Liver (tissue), 9 donors: ENCODE data around the gene TRIM29. TPM values are rescaled to one million over a fixed set of nuclear protein-coding genes. Genes with fewer than 3 reads are reported as not detected.

Experiments used
- DNase-seq: peaks from one replicate; pipeline ENCODE4 v3.0.0-alpha.2; 2017; ENCODE audit warnings: low spot score
- H3K27ac ChIP-seq, 2 donors: one replicate each; pipeline ENCODE4 v1.7.0; 2013; ENCODE audit warnings: inconsistent platforms in 2 of 2, low read length in 2 of 2, control low read depth in 1 of 2, low read depth in 1 of 2, mild to moderate bottlenecking in 1 of 2
- H3K27me3 ChIP-seq, 4 donors: one replicate each; pipeline versions ENCODE4 v1.6.1 to v1.7.0; 2013; ENCODE audit warnings: low read length in 3 of 4, inconsistent platforms in 1 of 4, mild to moderate bottlenecking in 1 of 4, moderate library complexity in 1 of 4; ENCODE audit not compliant: control insufficient read depth in 4 of 4, insufficient read depth in 4 of 4
- H3K36me3 ChIP-seq, 4 donors: one replicate each; pipeline versions ENCODE4 v1.6.1 to v1.7.0; 2013; ENCODE audit warnings: low read length in 3 of 4, mild to moderate bottlenecking in 3 of 4, low read depth in 1 of 4, moderate library complexity in 1 of 4; ENCODE audit not compliant: control insufficient read depth in 4 of 4, insufficient read depth in 3 of 4
- H3K4me1 ChIP-seq, 4 donors: one replicate each; pipeline versions ENCODE4 v1.6.1 to v1.7.0; 2013; ENCODE audit warnings: low read length in 3 of 4, mild to moderate bottlenecking in 3 of 4, moderate library complexity in 1 of 4; ENCODE audit not compliant: control insufficient read depth in 4 of 4, insufficient read depth in 4 of 4
- H3K4me3 ChIP-seq, 3 donors: one replicate each; pipeline versions ENCODE4 v1.6.1 to v1.7.0; 2013; ENCODE audit warnings: low read length in 3 of 3, control low read depth in 1 of 3, low read depth in 1 of 3, mild to moderate bottlenecking in 1 of 3
- H3K9ac ChIP-seq, 2 donors: one replicate each; pipeline ENCODE4 v1.7.0; 2013; ENCODE audit warnings: low read length in 2 of 2, mild to moderate bottlenecking in 2 of 2, moderate library complexity in 2 of 2, control low read depth in 1 of 2, low read depth in 1 of 2
- H3K9me3 ChIP-seq, 4 donors: one replicate each; pipeline versions ENCODE4 v1.6.1 to v1.7.0; 2013; ENCODE audit warnings: low read length in 3 of 4; ENCODE audit not compliant: control insufficient read depth in 4 of 4
- EGR1 ChIP-seq, 2 donors: IDR thresholded peaks; 2 replicates each; pipeline ENCODE4 v1.6.1; 2016 to 2018; ENCODE audit warnings: antibody characterized with exemption in 2 of 2, low read depth in 2 of 2
- FOXA2 ChIP-seq: IDR thresholded peaks from 2 replicates; pipeline ENCODE4 v1.6.1; 2016; ENCODE audit warnings: antibody characterized with exemption
- GABPA ChIP-seq, 2 donors: IDR thresholded peaks in 1 of 2; conservative IDR thresholded peaks in 1 of 2; 2 replicates each; pipeline ENCODE4 v1.6.1; 2016; ENCODE audit warnings: antibody characterized with exemption in 2 of 2, mild to moderate bottlenecking in 1 of 2, moderate library complexity in 1 of 2
- JUND ChIP-seq, 2 donors: IDR thresholded peaks; 2 replicates each; pipeline ENCODE4 v1.6.1; 2016; ENCODE audit warnings: antibody characterized with exemption in 2 of 2
- NR2F2 ChIP-seq: IDR thresholded peaks from 2 replicates; pipeline ENCODE4 v1.6.1; 2016; ENCODE audit warnings: antibody characterized with exemption
- RXRA ChIP-seq, 2 donors: IDR thresholded peaks; 2 replicates each; pipeline ENCODE4 v1.6.1; 2017 to 2018; ENCODE audit warnings: antibody characterized with exemption in 2 of 2, mild to moderate bottlenecking in 1 of 2
- SP1 ChIP-seq: IDR thresholded peaks from 2 replicates; pipeline ENCODE4 v1.6.1; 2018; ENCODE audit warnings: antibody characterized with exemption, mild to moderate bottlenecking
- TAF1 ChIP-seq: conservative IDR thresholded peaks from 2 replicates; pipeline ENCODE4 v1.6.1; 2016; ENCODE audit warnings: antibody characterized with exemption, mild to moderate bottlenecking
- WGBS: extraction: QIAGEN DNeasy Blood & Tissue Kit; methylation state at CpG from one replicate; pipeline ENCODE4 v1.1.7; 2013; 5-methylcytosine and 5-hydroxymethylcytosine counted together
- polyA plus RNA-seq, 2 donors: library from polyadenylated mRNA; stranded (reverse) in 1 of 2; unstranded in 1 of 2; fragments of 200-250 nt in 1 of 2; fragments of >200 nt in 1 of 2; fragmentation: Nextera tagmentation in 1 of 2; extraction: Ambion mirVana in 1 of 2; gene quantifications; one replicate each; pipeline versions ENCODE4 v1.2.1 to v1.2.3, GENCODE V29; 2013 to 2015
- total RNA-seq, 2 donors: library from RNA; depleted of rRNA; stranded (reverse); fragments of >200 nt; gene quantifications; one replicate each; pipeline ENCODE4 v1.2.3, GENCODE V29; 2014
- TF ChIP-seq, protein P1 (sequence below): fragments of 150-350 bp; IDR thresholded peaks from 2 replicates; pipeline ENCODE4 v1.5.1; 2017; ENCODE audit warnings: improper control_type of control experiment, low read depth, low read length; ENCODE audit not compliant: missing input control
- TF ChIP-seq, protein P2 (sequence below): IDR thresholded peaks from 2 replicates; pipeline ENCODE4 v1.6.1; 2016; ENCODE audit warnings: antibody characterized with exemption
- TF ChIP-seq, protein P3 (sequence below): IDR thresholded peaks from 2 replicates; pipeline ENCODE4 v1.6.1; 2016; ENCODE audit warnings: antibody characterized with exemption, mild to moderate bottlenecking
- donor health status: healthy.
- donor health status: healthy.
- donor health status: healthy.
- donor health status: healthy.
- donor health status: healthy.

TRIM29 gene
- total and polyA plus RNA-seq, 4 donors: 0.22 to 0.89 (median 0.35) TPM

DNA sequence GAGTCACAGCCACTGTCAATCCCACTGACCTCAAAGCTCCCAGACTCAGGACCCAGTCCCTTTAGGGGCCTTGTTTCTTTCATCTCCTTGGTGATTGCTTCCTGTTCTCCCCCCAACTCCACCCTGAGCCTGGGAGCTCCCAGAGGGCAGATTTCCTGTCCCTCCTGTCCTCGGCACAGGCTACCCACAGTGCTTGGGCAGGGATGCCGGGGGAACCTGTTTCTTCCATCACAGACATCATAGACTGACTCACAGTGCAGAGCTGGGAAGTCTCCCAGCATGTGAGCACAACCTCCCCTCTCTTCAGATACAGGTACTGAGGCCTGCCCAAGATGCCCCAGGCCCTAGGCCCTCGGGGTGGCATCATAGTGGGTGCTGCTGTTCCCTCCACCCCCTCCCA, 16.6 kb downstream of the TRIM29 start:
- no peak overlapping the region for H3K9ac ChIP-seq
- H3K9me3 ChIP-seq: no peaks in the 10 kb centered on the region
- DNase-seq: no peak
- no peaks in the 10 kb centered on the region for H3K27me3 ChIP-seq
- no peak overlapping the region for H3K4me3 ChIP-seq
- H3K4me1 ChIP-seq: no peaks in the 10 kb centered on the region
- H3K27ac ChIP-seq: no peak overlapping the region
- no peaks in the 10 kb centered on the region for H3K36me3 ChIP-seq
- WGBS: 70% methylated on average over 3 of the region's 3 CpGs
- TF ChIP-seq, protein P1, sequence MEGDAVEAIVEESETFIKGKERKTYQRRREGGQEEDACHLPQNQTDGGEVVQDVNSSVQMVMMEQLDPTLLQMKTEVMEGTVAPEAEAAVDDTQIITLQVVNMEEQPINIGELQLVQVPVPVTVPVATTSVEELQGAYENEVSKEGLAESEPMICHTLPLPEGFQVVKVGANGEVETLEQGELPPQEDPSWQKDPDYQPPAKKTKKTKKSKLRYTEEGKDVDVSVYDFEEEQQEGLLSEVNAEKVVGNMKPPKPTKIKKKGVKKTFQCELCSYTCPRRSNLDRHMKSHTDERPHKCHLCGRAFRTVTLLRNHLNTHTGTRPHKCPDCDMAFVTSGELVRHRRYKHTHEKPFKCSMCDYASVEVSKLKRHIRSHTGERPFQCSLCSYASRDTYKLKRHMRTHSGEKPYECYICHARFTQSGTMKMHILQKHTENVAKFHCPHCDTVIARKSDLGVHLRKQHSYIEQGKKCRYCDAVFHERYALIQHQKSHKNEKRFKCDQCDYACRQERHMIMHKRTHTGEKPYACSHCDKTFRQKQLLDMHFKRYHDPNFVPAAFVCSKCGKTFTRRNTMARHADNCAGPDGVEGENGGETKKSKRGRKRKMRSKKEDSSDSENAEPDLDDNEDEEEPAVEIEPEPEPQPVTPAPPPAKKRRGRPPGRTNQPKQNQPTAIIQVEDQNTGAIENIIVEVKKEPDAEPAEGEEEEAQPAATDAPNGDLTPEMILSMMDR: no peak
- TF ChIP-seq JUND (IDR thresholded peaks at IDR 0.05) (no peak), EGR1 (IDR thresholded peaks at IDR 0.05; ENCODE audit: low read depth in 2 of 2) (no peak), SP1 (no peak), FOXA2 (no peak), TAF1 (no peak), NR2F2 (no peak), RXRA (IDR thresholded peaks at IDR 0.05) (no peak), GABPA (IDR thresholded peaks at IDR 0.05 in 1 of 2, conservative IDR thresholded peaks at IDR 0.05 in 1 of 2) (no peak)
- TF ChIP-seq, protein P2, sequence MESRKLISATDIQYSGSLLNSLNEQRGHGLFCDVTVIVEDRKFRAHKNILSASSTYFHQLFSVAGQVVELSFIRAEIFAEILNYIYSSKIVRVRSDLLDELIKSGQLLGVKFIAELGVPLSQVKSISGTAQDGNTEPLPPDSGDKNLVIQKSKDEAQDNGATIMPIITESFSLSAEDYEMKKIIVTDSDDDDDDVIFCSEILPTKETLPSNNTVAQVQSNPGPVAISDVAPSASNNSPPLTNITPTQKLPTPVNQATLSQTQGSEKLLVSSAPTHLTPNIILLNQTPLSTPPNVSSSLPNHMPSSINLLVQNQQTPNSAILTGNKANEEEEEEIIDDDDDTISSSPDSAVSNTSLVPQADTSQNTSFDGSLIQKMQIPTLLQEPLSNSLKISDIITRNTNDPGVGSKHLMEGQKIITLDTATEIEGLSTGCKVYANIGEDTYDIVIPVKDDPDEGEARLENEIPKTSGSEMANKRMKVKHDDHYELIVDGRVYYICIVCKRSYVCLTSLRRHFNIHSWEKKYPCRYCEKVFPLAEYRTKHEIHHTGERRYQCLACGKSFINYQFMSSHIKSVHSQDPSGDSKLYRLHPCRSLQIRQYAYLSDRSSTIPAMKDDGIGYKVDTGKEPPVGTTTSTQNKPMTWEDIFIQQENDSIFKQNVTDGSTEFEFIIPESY: no peak

DNA sequence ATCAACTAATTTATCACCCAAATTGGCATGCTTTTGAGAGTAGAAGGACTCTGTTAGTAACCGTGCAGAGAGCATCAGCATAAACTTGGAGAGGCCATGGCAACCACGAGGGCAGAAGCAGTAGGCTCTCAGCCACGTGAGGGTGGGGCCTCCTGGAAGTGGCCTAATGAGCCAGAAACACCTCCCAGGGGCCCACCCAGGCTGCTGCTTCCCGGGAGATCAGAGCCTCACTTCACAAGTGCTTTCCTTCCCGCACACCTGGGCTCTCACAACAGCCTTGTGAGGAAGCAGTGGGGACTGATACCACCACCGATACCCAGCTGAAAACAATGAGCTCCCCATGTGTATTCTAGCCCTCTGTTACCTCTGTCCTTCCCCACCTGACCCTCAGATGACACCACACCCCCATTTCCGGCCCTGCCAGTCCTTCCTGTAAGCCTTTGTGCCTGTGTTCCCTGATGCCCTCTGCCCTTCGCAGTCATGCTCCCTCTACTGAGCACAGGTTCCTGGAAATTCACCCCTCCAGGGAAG, 17.0 kb downstream of the TRIM29 start:
- Histone ChIP-seq H3K9me3 (no peaks in the 10 kb centered on the region), H3K27ac (no peak overlapping the region), H3K9ac (no peak overlapping the region), H3K36me3 (no peaks in the 10 kb centered on the region), H3K4me1 (no peaks in the 10 kb centered on the region), H3K4me3 (no peak overlapping the region), H3K27me3 (no peaks in the 10 kb centered on the region)
- 81% methylated on average over 8 of the region's 8 CpGs for WGBS
- TF ChIP-seq, protein P3, sequence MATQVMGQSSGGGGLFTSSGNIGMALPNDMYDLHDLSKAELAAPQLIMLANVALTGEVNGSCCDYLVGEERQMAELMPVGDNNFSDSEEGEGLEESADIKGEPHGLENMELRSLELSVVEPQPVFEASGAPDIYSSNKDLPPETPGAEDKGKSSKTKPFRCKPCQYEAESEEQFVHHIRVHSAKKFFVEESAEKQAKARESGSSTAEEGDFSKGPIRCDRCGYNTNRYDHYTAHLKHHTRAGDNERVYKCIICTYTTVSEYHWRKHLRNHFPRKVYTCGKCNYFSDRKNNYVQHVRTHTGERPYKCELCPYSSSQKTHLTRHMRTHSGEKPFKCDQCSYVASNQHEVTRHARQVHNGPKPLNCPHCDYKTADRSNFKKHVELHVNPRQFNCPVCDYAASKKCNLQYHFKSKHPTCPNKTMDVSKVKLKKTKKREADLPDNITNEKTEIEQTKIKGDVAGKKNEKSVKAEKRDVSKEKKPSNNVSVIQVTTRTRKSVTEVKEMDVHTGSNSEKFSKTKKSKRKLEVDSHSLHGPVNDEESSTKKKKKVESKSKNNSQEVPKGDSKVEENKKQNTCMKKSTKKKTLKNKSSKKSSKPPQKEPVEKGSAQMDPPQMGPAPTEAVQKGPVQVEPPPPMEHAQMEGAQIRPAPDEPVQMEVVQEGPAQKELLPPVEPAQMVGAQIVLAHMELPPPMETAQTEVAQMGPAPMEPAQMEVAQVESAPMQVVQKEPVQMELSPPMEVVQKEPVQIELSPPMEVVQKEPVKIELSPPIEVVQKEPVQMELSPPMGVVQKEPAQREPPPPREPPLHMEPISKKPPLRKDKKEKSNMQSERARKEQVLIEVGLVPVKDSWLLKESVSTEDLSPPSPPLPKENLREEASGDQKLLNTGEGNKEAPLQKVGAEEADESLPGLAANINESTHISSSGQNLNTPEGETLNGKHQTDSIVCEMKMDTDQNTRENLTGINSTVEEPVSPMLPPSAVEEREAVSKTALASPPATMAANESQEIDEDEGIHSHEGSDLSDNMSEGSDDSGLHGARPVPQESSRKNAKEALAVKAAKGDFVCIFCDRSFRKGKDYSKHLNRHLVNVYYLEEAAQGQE: no peak
- TF ChIP-seq RXRA (IDR thresholded peaks at IDR 0.05) (no peak), GABPA (IDR thresholded peaks at IDR 0.05 in 1 of 2, conservative IDR thresholded peaks at IDR 0.05 in 1 of 2) (no peak), EGR1 (IDR thresholded peaks at IDR 0.05; ENCODE audit: low read depth in 2 of 2) (no peak), TAF1 (no peak), SP1 (no peak)
- TF ChIP-seq, protein P1: no peak
- DNase-seq: no peak
